Fibroblast of skin of right quadriceps (primary cell): ENCODE data around the gene BOLA1.

ENCODE experiments used
- DNase-seq: peaks from one replicate; pipeline ENCODE4 v3.0.0-alpha.2; 2013

BOLA1 gene

DNA sequence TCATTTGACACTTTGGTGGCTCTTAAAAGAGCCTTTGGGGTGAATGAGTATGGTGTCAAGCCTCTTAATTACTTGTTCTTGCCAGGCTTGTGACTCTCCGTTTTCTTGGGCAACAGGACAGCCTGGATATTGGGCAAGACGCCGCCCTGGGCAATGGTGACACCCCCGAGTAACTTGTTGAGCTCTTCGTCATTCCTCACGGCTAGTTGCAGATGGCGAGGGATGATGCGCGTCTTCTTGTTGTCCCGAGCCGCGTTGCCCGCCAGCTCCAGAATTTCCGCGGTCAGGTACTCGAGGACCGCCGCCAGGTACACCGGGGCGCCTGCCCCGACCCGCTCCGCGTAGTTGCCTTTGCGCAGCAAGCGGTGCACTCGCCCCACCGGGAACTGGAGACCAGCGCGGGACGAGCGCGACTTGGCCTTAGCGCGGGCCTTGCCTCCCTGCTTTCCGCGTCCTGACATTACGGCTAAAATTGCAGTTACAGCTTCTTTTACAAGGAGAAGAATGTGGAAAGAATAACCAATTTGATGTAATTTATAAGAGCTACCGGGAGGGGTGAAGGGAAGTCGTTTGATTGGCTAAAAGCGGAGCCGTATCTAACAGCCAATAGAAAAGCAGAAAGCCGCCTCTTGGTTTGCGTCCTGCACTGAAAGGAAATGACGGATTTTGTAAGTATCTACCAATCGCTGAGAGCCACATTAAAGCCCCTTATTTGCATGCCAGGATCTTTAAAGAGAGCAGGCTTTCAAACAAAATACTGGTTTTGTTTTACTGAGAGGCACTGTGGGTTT lies 11.7 kb upstream of the BOLA1 start:
- DNase-seq = peak; percentile 99

DNA sequence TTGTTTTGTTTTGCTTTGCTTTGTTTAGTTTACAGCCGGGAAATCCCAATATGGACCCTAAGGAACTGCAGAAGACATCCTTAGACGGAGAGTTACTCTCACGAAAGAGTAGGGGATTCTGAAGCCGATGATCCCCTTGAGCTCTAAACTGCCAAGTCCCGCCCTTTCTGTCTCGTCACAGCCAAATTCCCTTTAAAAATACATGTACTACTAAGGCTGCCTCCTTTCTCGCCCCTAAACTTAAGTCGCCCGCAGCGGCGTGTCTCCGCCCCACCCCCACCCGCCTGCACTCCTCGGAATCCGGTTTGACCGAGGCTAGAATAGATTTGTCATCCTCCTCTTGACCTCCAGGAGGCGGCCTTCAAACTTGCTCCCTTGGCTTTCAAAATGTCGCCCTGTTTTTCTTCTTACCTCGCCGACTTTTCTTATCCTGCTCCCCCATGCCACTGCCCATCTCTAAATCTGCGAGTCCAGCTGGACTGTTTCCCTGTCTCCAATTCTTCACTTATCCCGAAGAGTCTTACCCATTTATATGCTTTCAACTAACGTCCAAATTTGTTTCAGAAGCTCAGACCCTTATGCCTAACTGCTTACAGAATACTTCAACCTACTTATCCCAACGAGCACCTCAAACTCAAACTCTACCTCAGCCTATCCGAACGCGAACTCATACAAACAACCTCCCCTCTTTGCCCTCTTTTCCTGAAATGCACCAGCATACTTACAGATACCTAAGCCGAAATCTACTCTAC lies 10.9 kb upstream of the BOLA1 start:
- peak; percentile 94 for DNase-seq

- peak; percentile 52 for DNase-seq
Measured at GRCh38 chr1:149888999-149889289, 10.4 kb upstream of the BOLA1 start.

- no peak for DNase-seq
Measured at GRCh38 chr1:149896575-149896974, 2.8 kb upstream of the BOLA1 start.

DNA sequence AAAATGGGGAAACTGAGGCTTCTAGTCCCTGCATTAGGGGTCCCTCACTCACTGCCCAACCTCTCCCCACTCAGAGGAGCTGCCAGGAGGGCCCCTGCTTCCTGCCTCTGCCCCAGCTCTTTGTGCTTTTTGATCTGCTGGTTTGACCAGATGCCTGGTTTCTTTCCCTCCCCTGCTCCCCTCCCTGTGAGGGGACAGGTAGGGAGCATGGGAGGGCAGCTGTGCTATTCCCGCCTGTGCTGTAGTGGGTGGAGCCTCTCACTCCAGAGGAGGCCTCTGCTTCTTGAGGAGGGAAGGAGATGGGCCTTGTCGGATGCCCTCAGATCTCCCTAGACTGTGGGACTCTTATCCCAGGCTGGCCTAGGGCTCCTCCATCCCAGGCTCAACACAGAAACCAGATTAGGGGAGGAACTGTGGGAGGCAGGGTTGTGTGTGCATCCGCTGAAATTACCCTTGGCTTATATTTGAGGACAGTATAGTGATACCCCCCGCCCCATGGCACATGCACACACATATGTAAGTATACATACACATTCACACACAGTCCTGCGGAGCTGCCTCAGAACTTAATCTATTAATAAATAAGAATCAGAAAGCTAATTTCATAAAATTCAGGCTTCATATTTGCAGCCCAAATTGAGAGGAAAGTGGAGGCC lies 4.6 kb downstream of the BOLA1 start:
- DNase-seq = no peak

DNA sequence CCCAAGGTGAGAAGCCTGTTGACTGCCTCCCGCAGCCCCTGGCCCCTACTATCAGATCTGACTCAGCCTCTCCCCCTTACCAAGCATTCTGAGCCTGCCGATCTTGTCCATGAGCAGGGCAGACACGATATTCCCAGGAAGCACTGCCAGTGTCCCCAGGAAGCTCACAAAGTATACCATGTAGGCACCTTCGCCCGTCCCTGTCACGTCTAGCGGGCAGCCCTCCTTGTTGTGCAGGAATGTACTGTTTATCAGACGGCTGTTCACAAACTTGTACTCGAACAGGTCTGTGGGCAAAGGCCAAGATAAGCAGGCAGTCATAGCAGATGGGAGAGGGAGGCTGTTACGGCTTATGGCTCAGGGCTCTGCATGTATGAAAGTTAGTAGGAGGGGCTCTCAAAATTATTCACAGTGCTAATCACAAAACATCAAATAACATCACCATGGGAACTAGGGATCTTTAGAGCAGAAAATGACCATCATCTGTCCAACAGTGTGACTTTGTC lies 7.3 kb downstream of the BOLA1 start:
- DNase-seq = no peak

DNA sequence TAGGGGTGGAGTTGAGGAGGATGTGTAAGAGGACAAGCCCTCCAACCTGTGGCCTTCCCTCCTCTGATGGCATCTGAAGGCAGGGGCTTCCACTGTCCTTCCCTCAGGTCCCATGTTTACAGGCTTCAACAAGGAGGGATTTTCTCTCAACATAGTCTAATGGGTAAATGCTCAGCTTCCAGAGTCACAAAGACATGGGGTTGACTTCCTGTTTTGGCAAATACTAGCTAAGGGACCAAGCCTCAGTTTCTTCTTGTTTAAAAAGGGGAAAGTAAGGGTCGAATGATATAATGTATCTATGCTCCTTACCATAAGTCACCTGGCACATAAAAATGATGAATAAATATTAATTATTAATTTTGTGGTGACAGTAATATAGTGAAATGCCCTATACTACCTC lies 15.2 kb downstream of the BOLA1 start:
- DNase-seq = no peak

- no peak for DNase-seq
Measured at GRCh38 chr1:149915429-149916192, 16.2 kb downstream of the BOLA1 start.

GRCh38 chr1:149916193-149916897 lies 17.0 kb downstream of the BOLA1 start:
- no peak for DNase-seq

- no peak for DNase-seq
Measured at GRCh38 chr1:149916898-149917252, 17.5 kb downstream of the BOLA1 start.

GRCh38 chr1:149917571-149918144 lies 18.3 kb downstream of the BOLA1 start, which contains the start of gene SV2A:
Gene SV2A, minus strand, starts transcription at chr1:149917844. Its CDS starts 4,004 bp downstream, at chr1:149913840.
- DNase-seq = peak; percentile 67

GRCh38 chr1:149923626-149924025 lies 24.3 kb downstream of the BOLA1 start:
- no peak for DNase-seq

- DNase-seq = no peak
Measured at GRCh38 chr1:149925345-149925744, 26.0 kb downstream of the BOLA1 start.

DNA sequence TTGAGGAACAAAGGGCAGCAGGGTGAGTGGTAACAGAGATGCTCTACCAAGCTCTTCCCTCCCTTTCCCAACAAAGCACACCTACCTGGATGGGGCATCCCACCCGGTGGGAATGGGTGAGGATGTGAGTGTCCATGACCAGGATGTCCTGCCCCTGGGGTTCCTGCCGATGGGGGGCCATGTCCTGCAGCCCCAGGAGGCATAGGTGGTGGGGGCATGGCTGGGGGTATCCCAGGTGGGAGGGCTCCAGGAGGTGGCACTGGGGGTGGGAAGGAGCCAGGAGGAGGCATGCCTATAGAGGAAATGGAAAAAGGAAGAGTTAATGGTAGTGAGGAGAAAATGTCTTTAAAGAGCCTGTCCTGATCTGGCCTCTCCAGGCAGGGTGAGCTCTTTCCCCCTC lies 26.4 kb downstream of the BOLA1 start:
- DNase-seq = no peak

GRCh38 chr1:149926296-149926695 lies 26.9 kb downstream of the BOLA1 start:
- no peak for DNase-seq

DNA sequence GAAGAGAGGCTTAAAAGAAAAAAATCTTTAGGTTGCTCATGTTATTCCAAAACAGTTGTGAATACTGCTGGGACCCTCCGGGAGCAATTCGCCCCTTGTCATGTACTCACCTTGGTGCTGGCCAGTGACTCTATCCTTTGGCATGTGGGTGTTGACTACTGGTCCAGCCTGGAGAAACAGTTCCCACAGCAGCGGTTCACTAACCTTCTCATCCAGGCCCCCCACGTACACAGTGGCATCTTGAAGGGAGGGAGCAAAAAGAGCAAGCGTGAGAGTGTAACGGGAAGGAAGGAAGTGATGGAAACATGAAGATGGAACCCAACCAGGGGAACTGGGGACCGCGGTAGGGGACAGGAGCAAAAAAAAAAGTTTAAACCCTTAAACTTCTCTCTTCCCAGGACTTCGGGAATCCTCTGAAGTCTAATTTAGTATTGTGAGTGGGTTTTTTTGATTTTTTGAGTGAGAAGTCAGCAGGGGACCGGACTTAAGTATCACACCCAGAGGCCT lies 27.7 kb downstream of the BOLA1 start:
- no peak for DNase-seq

- DNase-seq = peak; percentile 91
Measured at GRCh38 chr1:149927563-149928400, 28.4 kb downstream of the BOLA1 start, which contains the start of gene SF3B4. Gene SF3B4, minus strand, starts transcription at chr1:149927803. Its CDS starts 44 bp downstream, at chr1:149927759.

DNA sequence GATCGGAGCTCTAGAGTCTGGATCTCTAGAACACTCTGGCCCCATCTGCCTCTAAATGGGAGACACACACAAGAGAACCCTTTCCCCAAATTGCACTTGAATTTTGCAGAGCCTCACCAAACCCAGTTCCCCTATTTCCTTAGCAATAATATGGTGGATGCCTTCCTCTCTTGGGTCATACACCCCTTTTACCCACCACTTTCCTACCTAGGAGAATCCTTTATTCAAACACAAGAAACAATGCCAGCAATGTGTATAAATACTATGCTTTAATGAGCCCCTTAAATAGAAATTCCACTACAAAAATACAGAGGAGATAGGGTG lies 29.0 kb downstream of the BOLA1 start:
- DNase-seq = no peak

DNA sequence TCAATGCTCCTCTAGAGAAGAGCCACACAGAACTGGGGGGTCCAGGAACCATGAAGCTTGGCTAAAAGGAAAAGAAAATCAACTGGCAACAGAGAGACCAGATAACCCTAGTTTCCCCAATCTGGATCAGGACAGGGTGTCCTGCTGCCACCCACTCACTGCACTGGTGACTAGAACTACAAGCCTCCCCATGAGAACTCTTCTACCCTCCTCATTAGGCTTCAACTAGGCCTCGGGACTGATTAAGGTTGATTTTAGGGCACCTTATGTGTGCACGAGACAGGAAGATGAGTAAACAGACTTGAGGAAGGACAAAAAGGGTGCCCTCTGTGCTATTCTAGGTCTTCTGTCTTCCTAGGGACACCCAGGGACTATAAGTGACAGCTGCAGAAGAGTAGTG lies 30.5 kb downstream of the BOLA1 start:
- DNase-seq = no peak

DNA sequence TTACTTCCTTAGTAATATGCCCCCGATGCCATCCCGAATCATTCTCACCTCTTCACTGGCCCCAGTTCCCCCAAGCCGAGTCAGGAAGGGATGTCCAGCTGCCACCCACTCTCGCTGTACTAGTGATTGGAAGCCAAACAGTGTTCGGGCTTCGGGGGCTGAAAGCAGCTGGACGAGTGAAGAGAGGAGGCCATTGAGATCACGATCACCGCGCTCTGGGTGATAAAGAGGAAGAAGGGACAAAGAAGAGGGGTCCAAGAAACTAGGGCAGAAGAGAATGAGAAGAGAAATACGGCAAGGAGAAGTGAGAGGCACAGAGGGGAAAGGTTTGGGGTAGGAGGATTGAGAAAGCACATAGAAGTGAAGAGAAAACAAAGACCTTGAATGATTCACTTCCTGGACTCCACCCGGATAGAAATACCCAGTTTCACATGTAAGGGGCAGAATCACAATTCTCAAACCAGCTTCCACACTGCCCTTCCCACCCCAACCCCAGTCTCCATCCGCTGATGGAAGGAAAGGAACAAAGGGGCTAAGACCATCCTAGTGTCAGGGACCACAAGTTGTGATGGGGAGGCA lies 31.9 kb downstream of the BOLA1 start:
- DNase-seq = no peak
